Gastroesophageal sphincter (tissue), 3 donors: ENCODE measurements around the gene SMIM45.

ENCODE experiments used
- POLR2AphosphoS5 ChIP-seq: sonication (generic); formaldehyde crosslinking; IDR thresholded peaks from one replicate; pipeline ENCODE4 v1.6.1; 2017; ENCODE audit warnings: antibody characterized with exemption
- TF ChIP-seq, protein P1 (sequence below), 4 experiments: fragments of 200-600 bp in 2 of 4; fragments of 450-650 bp in 2 of 4; sonication (generic) in 1 of 4; IDR thresholded peaks; one replicate each; pipeline ENCODE4 v1.5.1; 2017 to 2019; ENCODE audit warnings: antibody characterized with exemption in 4 of 4, mild to moderate bottlenecking in 2 of 4, moderate library complexity in 2 of 4

DNA sequence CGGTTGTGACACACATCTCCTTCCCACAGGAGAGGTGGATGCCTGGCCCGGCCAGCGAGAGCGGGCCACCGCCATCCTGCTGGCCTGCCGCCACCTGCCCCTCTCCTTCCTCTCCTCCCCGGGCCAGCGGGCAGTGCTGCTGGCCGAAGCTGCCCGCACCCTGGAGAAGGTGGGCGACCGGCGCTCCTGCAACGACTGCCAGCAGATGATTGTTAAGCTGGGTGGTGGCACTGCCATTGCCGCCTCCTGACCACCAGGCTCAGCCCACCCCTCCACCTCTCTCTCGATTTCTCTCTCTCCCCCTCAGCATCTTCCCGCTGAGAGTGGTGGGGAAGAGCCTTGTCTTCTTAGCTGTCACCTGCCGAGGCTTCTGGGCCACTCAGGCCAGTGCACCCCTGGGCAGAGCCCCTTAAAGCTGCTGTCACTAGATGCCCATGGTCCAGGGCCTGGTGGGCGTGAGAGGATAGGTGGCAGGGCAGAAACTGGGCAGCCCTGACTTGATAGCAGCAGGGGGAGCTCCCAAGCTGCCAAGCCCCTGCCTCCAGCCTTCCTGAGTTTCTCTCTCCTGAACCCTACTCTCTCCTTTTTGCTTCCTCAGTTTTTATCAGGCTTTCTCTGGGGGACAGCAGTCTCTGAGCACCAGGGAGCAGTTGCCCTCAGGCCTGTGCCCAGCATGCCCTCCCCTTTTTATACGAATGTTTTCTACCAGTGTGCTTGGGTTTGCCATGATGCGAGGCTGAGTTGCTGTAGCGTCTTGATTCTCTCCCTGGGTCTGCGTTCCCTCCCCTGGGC is 46.3 kb upstream of the SMIM45 start:
- TF ChIP-seq POLR2AphosphoS5 = no peak
- TF ChIP-seq, protein P1, sequence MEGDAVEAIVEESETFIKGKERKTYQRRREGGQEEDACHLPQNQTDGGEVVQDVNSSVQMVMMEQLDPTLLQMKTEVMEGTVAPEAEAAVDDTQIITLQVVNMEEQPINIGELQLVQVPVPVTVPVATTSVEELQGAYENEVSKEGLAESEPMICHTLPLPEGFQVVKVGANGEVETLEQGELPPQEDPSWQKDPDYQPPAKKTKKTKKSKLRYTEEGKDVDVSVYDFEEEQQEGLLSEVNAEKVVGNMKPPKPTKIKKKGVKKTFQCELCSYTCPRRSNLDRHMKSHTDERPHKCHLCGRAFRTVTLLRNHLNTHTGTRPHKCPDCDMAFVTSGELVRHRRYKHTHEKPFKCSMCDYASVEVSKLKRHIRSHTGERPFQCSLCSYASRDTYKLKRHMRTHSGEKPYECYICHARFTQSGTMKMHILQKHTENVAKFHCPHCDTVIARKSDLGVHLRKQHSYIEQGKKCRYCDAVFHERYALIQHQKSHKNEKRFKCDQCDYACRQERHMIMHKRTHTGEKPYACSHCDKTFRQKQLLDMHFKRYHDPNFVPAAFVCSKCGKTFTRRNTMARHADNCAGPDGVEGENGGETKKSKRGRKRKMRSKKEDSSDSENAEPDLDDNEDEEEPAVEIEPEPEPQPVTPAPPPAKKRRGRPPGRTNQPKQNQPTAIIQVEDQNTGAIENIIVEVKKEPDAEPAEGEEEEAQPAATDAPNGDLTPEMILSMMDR (IDR thresholded peaks at IDR 0.05) = no peak
